ENCODE measurements around the gene SNX17. TPM values are rescaled to one million over a fixed set of nuclear protein-coding genes. Genes with fewer than 3 reads are reported as not detected.

Gene SNX17
- total and polyA plus RNA-seq, 2 of the 13 experiments (the other 11 are each of a cell fraction or from before 2014, with no cell fraction given): 75.0 to 109 TPM

DNA sequence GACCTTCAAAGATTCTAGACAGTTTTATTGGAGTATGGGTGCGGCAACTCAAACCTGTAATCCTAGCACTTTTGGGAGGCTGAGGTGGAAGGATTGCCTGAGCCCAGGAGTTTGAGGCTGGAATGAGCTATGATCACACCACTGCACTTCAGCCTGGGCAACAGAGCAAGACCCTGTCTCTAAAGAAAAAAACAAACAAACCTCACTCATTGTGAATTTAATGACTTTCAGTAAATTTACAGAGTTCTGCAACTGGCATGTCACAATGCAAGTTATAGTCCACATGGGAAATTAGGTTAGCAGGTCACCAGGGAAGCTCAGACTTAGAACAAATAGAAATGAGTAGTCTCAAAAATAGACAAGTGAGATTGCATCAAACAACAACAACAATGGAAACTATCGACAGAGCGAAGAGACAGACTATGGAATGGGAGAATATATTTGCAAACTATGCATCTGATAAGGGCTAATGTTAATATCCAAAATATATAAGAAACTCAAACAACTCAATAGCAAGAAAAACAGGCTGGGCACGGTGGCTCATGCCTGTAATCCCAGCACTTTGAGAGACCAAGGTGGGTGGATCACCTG, 51.3 kb downstream of the SNX17 start:
- 10% methylated on average over 4 of the region's 4 CpGs for WGBS (ENCODE audit: low lambda C conversion rate)
- FAIRE-seq (no peak), DNase-seq (ENCODE audit: low spot score) (peak; percentile 44), ATAC-seq (peak; percentile 46)
- no TSS peak for BruUV-seq (replicated peaks)
- Histone ChIP-seq H3K9me3 (ENCODE audit: low read length) (no peaks in the 10 kb centered on the region), H3K4me2 (ENCODE audit: low read depth, low read length) (no peak overlapping the region), H3K4me3 (replicated peaks in 1 of 3; ENCODE audit: insufficient read depth in 1 of 3, low read depth in 2 of 3, low read length in 3 of 3) (no peak overlapping the region), H3K79me2 (ENCODE audit: insufficient read depth, low read length) (no peaks in the 10 kb centered on the region), H4K20me1 (ENCODE audit: insufficient read depth, low read length) (no peaks in the 10 kb centered on the region), H3K4me1 (ENCODE audit: insufficient read depth, low read length) (peaks cover 43% of the 10 kb centered on the region), H3K27me3 (ENCODE audit: control insufficient read depth in 1 of 2, insufficient read depth in 2 of 2, low read length in 2 of 2) (no peaks in the 10 kb centered on the region), H3K27ac (ENCODE audit: extremely low read length, insufficient read depth, low read length) (no peak overlapping the region), H3K9ac (ENCODE audit: insufficient read depth, low read depth, low read length) (no peak overlapping the region), H3K36me3 (replicated peaks in 1 of 2; ENCODE audit: control insufficient read depth in 1 of 2, insufficient read depth in 2 of 2, low read length in 2 of 2) (no peaks in the 10 kb centered on the region), H2AFZ (ENCODE audit: low read length) (no peak overlapping the region)
- ChIA-PET POLR2A (interaction anchor here (1.3 to 3.5 kb wide), 2 partner anchors 12 to 72 kb away, joined by 3 to 19 read pairs; partner anchors contain the start of gene PPM1G), CTCF (ENCODE audit: low intra/inter-chr PET ratio, low total read pairs) (no interaction called here)
- in situ Hi-C loops (cut with HindIII; ENCODE audit: extremely low pct_ligation_motif_present, low pct_unique_long_range_greater_than_20kb): no loop called here
- intact Hi-C loops (cut with micrococcal nuclease; ENCODE audit: unreplicated experiment): no loop called here
- TF ChIP-seq ZNF274 (CRISPR knock-in tag; IDR thresholded peaks at IDR 0.05): no peak
- TF ChIP-seq PATZ1 (CRISPR knock-in tag; IDR thresholded peaks at IDR 0.05): no peak
- peak; percentile 92 for TF ChIP-seq SKI (IDR thresholded peaks at IDR 0.05; ENCODE audit: partially characterized antibody)
- no peak for TF ChIP-seq TOE1 (CRISPR knock-in tag; IDR thresholded peaks at IDR 0.05)
- TF ChIP-seq, protein P1, sequence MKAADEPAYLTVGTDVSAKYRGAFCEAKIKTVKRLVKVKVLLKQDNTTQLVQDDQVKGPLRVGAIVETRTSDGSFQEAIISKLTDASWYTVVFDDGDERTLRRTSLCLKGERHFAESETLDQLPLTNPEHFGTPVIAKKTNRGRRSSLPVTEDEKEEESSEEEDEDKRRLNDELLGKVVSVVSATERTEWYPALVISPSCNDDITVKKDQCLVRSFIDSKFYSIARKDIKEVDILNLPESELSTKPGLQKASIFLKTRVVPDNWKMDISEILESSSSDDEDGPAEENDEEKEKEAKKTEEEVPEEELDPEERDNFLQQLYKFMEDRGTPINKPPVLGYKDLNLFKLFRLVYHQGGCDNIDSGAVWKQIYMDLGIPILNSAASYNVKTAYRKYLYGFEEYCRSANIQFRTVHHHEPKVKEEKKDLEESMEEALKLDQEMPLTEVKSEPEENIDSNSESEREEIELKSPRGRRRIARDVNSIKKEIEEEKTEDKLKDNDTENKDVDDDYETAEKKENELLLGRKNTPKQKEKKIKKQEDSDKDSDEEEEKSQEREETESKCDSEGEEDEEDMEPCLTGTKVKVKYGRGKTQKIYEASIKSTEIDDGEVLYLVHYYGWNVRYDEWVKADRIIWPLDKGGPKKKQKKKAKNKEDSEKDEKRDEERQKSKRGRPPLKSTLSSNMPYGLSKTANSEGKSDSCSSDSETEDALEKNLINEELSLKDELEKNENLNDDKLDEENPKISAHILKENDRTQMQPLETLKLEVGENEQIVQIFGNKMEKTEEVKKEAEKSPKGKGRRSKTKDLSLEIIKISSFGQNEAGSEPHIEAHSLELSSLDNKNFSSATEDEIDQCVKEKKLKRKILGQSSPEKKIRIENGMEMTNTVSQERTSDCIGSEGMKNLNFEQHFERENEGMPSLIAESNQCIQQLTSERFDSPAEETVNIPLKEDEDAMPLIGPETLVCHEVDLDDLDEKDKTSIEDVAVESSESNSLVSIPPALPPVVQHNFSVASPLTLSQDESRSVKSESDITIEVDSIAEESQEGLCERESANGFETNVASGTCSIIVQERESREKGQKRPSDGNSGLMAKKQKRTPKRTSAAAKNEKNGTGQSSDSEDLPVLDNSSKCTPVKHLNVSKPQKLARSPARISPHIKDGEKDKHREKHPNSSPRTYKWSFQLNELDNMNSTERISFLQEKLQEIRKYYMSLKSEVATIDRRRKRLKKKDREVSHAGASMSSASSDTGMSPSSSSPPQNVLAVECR (CRISPR knock-in tag; IDR thresholded peaks at IDR 0.05; ENCODE audit: borderline replicate concordance): 0 out of 2 replicates have a peak, but pooled peaks have one; percentile 13
- TF ChIP-seq ZNF18 (CRISPR knock-in tag; IDR thresholded peaks at IDR 0.05; ENCODE audit: insufficient replicate concordance): peak; percentile 45
- no peak for TF ChIP-seq ZNF326 (CRISPR knock-in tag; IDR thresholded peaks at IDR 0.05; ENCODE audit: borderline replicate concordance)
- no peak; the same call in 1 of the 2 replicates for TF ChIP-seq FOXA3 (CRISPR knock-in tag; IDR thresholded peaks at IDR 0.05)
- no peak for TF ChIP-seq ZNF557 (CRISPR knock-in tag; IDR thresholded peaks at IDR 0.05)
- peak; percentile 18 for TF ChIP-seq TEAD3 (CRISPR knock-in tag; optimal IDR thresholded peaks at IDR 0.05; ENCODE audit: borderline replicate concordance)
- peak; percentile 55; the same call in 1 of the 2 replicates for TF ChIP-seq GATAD2A (CRISPR knock-in tag; IDR thresholded peaks at IDR 0.05)
- TF ChIP-seq DRAP1 (CRISPR knock-in tag; IDR thresholded peaks at IDR 0.05): no peak
- no peak for TF ChIP-seq PPARG (CRISPR knock-in tag; conservative IDR thresholded peaks at IDR 0.05)
- no peak for TF ChIP-seq ZNF337 (CRISPR knock-in tag; IDR thresholded peaks at IDR 0.05; ENCODE audit: borderline replicate concordance, low read depth)
- TF ChIP-seq, protein P2, sequence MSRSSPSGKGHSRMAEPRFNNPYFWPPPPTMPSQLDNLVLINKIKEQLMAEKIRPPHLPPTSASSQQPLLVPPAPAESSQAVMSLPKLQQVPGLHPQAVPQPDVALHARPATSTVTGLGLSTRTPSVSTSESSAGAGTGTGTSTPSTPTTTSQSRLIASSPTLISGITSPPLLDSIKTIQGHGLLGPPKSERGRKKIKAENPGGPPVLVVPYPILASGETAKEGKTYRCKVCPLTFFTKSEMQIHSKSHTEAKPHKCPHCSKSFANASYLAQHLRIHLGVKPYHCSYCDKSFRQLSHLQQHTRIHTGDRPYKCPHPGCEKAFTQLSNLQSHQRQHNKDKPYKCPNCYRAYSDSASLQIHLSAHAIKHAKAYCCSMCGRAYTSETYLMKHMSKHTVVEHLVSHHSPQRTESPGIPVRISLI (CRISPR knock-in tag; IDR thresholded peaks at IDR 0.05; ENCODE audit: borderline replicate concordance): 0 out of 2 replicates have a peak, but pooled peaks have one; percentile 42

Data from HepG2 (cell line).